GM06990 (cell line): ENCODE data around the gene GPATCH11.

ENCODE experiments used
- DNase-seq: peaks from one replicate; pipeline ENCODE4 v3.0.0-alpha.2; 2011; ENCODE audit not compliant: insufficient read length; ENCODE audit errors: extremely low read depth
- H3K27me3 ChIP-seq: replicated peaks from 2 replicates; pipeline ENCODE4 v1.6.0; 2011; ENCODE audit warnings: low read length; ENCODE audit not compliant: control insufficient read depth, insufficient read depth
- H3K36me3 ChIP-seq: 2 replicates; pipeline ENCODE4 v1.5.1; 2011; ENCODE audit warnings: low read length; ENCODE audit not compliant: control insufficient read depth, insufficient read depth
- H3K4me3 ChIP-seq: replicated peaks from 2 replicates; pipeline ENCODE4 v1.5.1; 2011; ENCODE audit warnings: low read depth, mild to moderate bottlenecking, control low read depth, low read length
- CTCF ChIP-seq: IDR thresholded peaks from 2 replicates; pipeline ENCODE4 v1.5.1; 2011; ENCODE audit warnings: low read length, control low read depth, mild to moderate bottlenecking, inconsistent platforms; ENCODE audit not compliant: insufficient read depth, poor library complexity, severe bottlenecking

GPATCH11 gene

GRCh38 chr2:37109523-37109922 lies 25.2 kb downstream of the GPATCH11 start:
- no peak for TF ChIP-seq CTCF
- Histone ChIP-seq H3K36me3 (peaks cover 10% of the 10 kb centered on the region), H3K27me3 (no peaks in the 10 kb centered on the region), H3K4me3 (no peak overlapping the region)
- DNase-seq: no peak

GRCh38 chr2:37110306-37111212 lies 26.2 kb downstream of the GPATCH11 start:
- no peak for TF ChIP-seq CTCF
- no peaks in the 10 kb centered on the region for H3K27me3 ChIP-seq
- no peak overlapping the region for H3K4me3 ChIP-seq
- peaks cover 8% of the 10 kb centered on the region for H3K36me3 ChIP-seq
- DNase-seq: no peak

GRCh38 chr2:37111958-37112357 lies 27.6 kb downstream of the GPATCH11 start:
- H3K4me3 ChIP-seq: no peak overlapping the region
- peaks cover 10% of the 10 kb centered on the region for H3K36me3 ChIP-seq

GRCh38 chr2:37117566-37117965 lies 33.2 kb downstream of the GPATCH11 start:
- no peak for DNase-seq
- H3K4me3 ChIP-seq: no peak overlapping the region
- TF ChIP-seq CTCF: no peak
- no peaks in the 10 kb centered on the region for H3K27me3 ChIP-seq
- H3K36me3 ChIP-seq: peaks cover 14% of the 10 kb centered on the region

More at GRCh38 chr2:37111958-37112357, 27.6 kb downstream of the GPATCH11 start:
- no peak for DNase-seq
- TF ChIP-seq CTCF: no peak
- H3K27me3 ChIP-seq: no peaks in the 10 kb centered on the region

GRCh38 chr2:37119157-37119556 lies 34.8 kb downstream of the GPATCH11 start:
- TF ChIP-seq CTCF: no peak
- no peaks in the 10 kb centered on the region for H3K27me3 ChIP-seq
- no peak overlapping the region for H3K4me3 ChIP-seq
- DNase-seq: no peak
- peaks cover 16% of the 10 kb centered on the region for H3K36me3 ChIP-seq
